ENCODE results near the gene STAG3.

GRCh38 chr7:100198266-100198665, 20.5 kb downstream of the STAG3 start:
- TF ChIP-seq CTCF (IDR thresholded peaks at IDR 0.05; ENCODE audit: poor library complexity) (no peak), EZH2phosphoT487 (IDR thresholded peaks at IDR 0.05; ENCODE audit: low read depth, severe bottlenecking, unreplicated experiment) (no peak)
